LHCN-M2 (cell line): ENCODE results near the gene MTO1. TPM values are rescaled to one million over a fixed set of nuclear protein-coding genes. Genes with fewer than 3 reads are reported as not detected.
"Not testable (repeated sequence)": the region's sequence is repeated elsewhere in the genome, so short reads cannot be mapped to it uniquely, and the experiment has no call there.

Source experiments
- DNase-seq: peaks from one replicate; pipeline ENCODE4 v3.0.0-alpha.2; 2012; ENCODE audit warnings: low read depth
- polyA plus RNA-seq: library from polyadenylated mRNA; unstranded; fragments of >200 nt; gene quantifications from one replicate; pipeline ENCODE4 v1.2.1, GENCODE V29; 2012; ENCODE audit warnings: missing spikeins
- total RNA-seq: library from RNA; depleted of rRNA; stranded (reverse); fragments of >200 nt; gene quantifications from 2 replicates; pipeline ENCODE4 v1.2.3, GENCODE V29; 2014; rRNA removed

Gene MTO1
- 26.1 and 26.2 TPM in 2 replicates for total RNA-seq
- polyA plus RNA-seq, result 11.0 TPM

GRCh38 chr6:73461537-73462350 lies at the start of gene MTO1:
TSS of gene MTO1 (plus strand) at chr6:73461737. CDS start at chr6:73461855, 118 bp downstream.
- peak; percentile 91 for DNase-seq

- DNase-seq, result no peak
Measured at GRCh38 chr6:73413102-73413501, 48.4 kb upstream of the MTO1 start.

- peak; percentile 62 for DNase-seq
Measured at GRCh38 chr6:73418081-73418741, 43.3 kb upstream of the MTO1 start.

GRCh38 chr6:73421534-73421933 lies 40.0 kb upstream of the MTO1 start:
- no peak for DNase-seq

GRCh38 chr6:73435236-73435635 lies 26.3 kb upstream of the MTO1 start:
- no peak for DNase-seq

- no peak for DNase-seq
Measured at GRCh38 chr6:73443555-73443954, 18.0 kb upstream of the MTO1 start.

- DNase-seq, result peak; percentile 59
Measured at GRCh38 chr6:73451223-73452106, 10.1 kb upstream of the MTO1 start.

- peak; percentile 88 for DNase-seq
Measured at GRCh38 chr6:73452107-73452461, 9.5 kb upstream of the MTO1 start, which contains the start of gene CGAS. TSS of gene CGAS (minus strand) at chr6:73452297. CDS start at chr6:73452181, 116 bp downstream.

- no peak for DNase-seq
Measured at GRCh38 chr6:73455865-73456629, 5.5 kb upstream of the MTO1 start.

- DNase-seq, result not testable (repeated sequence)
Measured at GRCh38 chr6:73459474-73459873, 2.1 kb upstream of the MTO1 start.

GRCh38 chr6:73460056-73460455 lies 1.5 kb upstream of the MTO1 start:
- DNase-seq, result no peak

- DNase-seq, result no peak
Measured at GRCh38 chr6:73471686-73472290, 10.3 kb downstream of the MTO1 start.

- no peak for DNase-seq
Measured at GRCh38 chr6:73476723-73477122, 15.2 kb downstream of the MTO1 start.

- no peak for DNase-seq
Measured at GRCh38 chr6:73477407-73477806, 15.9 kb downstream of the MTO1 start.

GRCh38 chr6:73481969-73482368 lies 20.4 kb downstream of the MTO1 start:
- no peak for DNase-seq

- DNase-seq, result no peak
Measured at GRCh38 chr6:73484438-73484837, 22.9 kb downstream of the MTO1 start.

- no peak for DNase-seq
Measured at GRCh38 chr6:73487473-73487872, 25.9 kb downstream of the MTO1 start.

GRCh38 chr6:73491377-73491776 lies 29.8 kb downstream of the MTO1 start:
- peak; percentile 22 for DNase-seq

GRCh38 chr6:73497915-73498314 lies 36.4 kb downstream of the MTO1 start:
- no peak for DNase-seq

- no peak for DNase-seq
Measured at GRCh38 chr6:73503027-73503772, 41.7 kb downstream of the MTO1 start.
